GM21619 (cell line): ENCODE data around the gene TSSK1B.
"Not testable (repeated sequence)": the region's sequence is repeated elsewhere in the genome, so short reads cannot be mapped to it uniquely, and the experiment has no call there.

Experiments
- ATAC-seq: cut with Tn5 transposase; IDR thresholded peaks from one replicate; pipeline ENCODE4 v1.9.1; 2021; ENCODE audit not compliant: unreplicated experiment

TSSK1B gene, protein sequence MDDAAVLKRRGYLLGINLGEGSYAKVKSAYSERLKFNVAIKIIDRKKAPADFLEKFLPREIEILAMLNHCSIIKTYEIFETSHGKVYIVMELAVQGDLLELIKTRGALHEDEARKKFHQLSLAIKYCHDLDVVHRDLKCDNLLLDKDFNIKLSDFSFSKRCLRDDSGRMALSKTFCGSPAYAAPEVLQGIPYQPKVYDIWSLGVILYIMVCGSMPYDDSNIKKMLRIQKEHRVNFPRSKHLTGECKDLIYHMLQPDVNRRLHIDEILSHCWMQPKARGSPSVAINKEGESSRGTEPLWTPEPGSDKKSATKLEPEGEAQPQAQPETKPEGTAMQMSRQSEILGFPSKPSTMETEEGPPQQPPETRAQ

DNA sequence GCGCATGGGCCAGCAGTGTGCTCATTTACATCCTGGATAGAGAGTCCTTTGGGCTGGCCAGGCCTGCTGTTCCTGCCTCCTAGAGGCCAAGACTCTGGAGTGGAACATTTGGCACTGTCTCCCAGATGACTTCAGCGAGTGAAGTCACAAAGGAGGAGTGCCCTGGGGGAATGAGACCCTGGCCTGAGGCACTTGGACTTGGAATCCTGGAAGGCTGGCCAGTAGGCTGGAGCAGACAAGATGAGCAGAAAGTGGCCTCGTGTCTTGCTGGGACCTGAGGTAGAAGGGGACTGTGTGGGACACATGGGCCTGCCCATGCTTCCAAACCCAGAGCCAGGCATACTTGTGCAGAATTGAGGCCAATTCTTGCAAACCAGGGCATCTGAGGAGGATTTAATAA lies at the start of gene TSSK1B:
TSS of gene TSSK1B (minus strand) at position 101 of the 400 bp plus-strand sequence. CDS start 150 bp downstream, outside the sequence.
- ATAC-seq, result no peak

- no peak for ATAC-seq
These were observed 45.5 kb upstream of the TSSK1B start for GRCh38 chr5:113480243-113480642.

- no peak for ATAC-seq
These were observed 43.9 kb upstream of the TSSK1B start for GRCh38 chr5:113478691-113479090.

GRCh38 chr5:113474100-113474728 lies 39.4 kb upstream of the TSSK1B start:
- ATAC-seq, result no peak

- no peak for ATAC-seq
These were observed 28.2 kb upstream of the TSSK1B start for GRCh38 chr5:113463032-113463431.

- not testable (repeated sequence) for ATAC-seq
These were observed 22.3 kb upstream of the TSSK1B start for GRCh38 chr5:113457106-113457505.

- ATAC-seq, result no peak
These were observed 18.2 kb upstream of the TSSK1B start for GRCh38 chr5:113452941-113453340.

DNA sequence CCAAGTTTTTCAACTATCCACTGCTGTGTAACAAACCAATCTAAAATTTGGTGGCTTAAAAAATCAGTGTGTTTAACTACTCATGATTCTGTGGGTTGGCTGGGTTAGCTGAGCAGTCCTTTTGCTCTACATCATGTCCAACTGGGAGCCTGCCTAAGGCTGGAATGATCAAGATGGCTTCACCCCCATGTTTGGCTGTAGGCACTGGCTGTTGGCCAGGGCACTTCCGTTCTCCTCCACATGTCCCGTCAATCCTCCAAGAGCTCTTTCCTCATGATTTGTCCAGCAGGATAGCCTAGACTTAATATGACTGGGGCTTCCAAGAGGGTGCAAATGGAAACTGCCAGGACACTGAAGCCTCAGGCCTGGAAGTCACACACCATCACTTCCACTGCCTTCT lies 17.0 kb upstream of the TSSK1B start:
- ATAC-seq, result no peak

DNA sequence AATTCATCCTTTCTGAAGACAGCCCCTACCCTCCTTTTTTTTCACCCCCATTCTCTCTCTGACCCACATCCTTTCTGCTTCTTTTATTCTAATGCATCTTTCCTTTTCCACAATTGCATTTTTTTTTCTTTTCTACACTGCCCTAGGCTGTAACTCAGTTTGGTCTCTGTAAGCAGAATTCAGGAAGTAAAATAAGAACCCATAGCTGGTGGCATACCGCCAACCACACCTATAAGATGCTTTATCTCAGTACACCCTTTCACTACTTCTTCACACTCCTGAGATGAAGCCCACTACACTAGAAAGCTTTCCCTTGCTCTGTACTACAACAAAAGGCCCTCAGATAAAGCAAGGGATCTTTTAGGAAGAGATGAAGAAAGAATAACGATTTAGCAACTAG lies 16.1 kb upstream of the TSSK1B start:
- ATAC-seq, result no peak

GRCh38 chr5:113450462-113450861 lies 15.7 kb upstream of the TSSK1B start:
- ATAC-seq, result no peak

DNA sequence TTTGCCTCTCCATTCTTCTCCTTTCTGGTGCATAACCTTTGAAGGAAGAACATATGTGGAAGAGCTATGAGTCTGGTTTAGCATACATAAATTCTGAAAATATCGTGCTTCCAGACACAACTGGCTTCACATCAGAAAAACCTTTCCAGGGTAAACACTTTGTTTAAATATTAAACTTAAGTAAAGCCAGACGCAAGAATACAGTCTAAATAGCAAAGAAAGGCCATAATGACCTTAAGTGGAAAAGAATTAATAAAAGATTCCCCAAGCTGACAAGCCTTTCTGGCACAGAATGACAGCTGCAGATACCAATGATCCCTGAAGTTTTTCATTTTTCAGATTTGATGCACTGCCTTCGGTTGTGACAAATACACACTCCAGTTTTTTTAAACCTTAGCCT lies 13.5 kb upstream of the TSSK1B start:
- ATAC-seq, result no peak

DNA sequence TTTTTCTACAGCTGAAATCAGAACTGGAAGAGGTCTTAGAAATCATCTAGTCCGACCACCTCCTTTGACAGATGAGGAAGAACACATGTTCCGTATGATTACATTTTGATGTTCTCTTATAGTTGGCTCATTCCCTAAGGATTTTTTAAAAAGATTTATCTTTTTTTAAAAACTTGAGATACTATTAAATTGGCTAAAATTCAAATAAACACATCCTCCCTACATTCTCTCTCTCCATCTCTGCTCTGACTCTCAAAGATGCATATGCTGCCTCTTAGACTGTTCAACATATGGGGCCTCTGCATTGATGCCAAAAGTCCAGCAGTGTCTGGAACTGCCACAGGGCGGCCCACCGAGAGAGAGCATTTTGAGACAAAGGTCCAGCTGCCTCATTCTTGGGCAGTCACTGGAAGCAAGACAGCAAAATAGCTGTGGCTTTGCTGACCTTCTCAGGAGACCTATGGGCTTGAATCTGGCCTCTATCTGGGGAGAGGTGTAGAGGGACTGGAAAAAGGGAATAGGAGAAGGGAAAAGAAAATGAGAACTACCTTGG lies 12.8 kb upstream of the TSSK1B start:
- ATAC-seq, result no peak

- ATAC-seq, result no peak
These were observed 11.7 kb upstream of the TSSK1B start for GRCh38 chr5:113446358-113446927.

GRCh38 chr5:113437111-113437510 lies 2.3 kb upstream of the TSSK1B start:
- no peak for ATAC-seq

GRCh38 chr5:113435575-113435974 lies 786 bp upstream of the TSSK1B start:
- ATAC-seq, result no peak

- no peak for ATAC-seq
These were observed 752 bp downstream of the TSSK1B start for GRCh38 chr5:113433862-113434612.

GRCh38 chr5:113433071-113433470 lies 1.7 kb downstream of the TSSK1B start:
- ATAC-seq, result no peak

DNA sequence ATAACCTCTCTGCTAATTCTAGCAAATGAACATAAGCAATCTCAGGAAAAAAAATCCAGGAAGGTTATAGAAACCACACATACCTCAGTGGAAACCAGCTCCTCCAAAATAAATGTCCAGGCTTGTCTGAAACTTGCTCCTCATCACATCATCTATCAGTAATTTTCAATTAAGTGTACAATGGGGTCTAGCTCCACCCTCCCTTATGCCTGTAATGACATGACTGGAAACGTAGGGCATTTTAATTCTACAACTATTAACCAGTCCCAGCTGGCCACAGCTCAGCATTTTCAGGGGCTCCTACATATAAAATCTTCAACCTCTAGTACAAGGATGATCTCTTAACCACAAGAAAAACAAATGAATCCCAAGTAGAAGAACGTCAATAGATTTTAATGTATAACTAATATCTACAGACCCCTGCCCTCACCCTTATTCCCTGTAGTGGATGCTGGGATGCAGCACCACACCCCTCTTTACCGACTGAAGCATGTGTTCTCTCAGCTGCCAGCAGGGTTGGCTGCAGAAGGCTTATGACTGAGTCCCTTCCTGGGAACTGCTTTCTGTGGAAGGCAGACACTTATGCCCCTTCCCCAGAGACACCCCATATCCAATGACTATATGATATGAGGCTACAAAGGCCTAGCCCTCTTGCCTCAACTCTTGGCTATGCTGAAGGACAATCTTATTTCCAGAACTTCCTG lies 6.8 kb downstream of the TSSK1B start:
- ATAC-seq, result no peak

- no peak for ATAC-seq
These were observed 8.9 kb downstream of the TSSK1B start for GRCh38 chr5:113425909-113426308.

DNA sequence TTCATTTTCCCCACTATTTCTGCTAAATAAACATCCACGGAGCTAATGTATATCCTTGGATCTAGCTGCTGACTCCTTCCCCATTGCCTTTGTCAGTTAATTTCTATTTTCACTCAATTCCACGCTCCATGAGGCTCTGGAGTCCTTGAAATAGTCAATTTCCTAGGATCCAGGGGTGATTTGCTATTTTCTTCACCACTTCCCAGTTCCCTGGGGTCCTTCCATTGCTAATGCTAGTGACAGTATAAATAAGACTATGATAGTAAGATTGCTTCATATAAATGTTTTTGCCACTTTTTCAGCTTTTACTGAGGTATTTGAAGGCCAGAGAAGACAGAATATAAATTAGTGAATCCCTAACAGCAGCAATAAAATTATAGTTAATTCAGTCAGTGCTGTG lies 13.1 kb downstream of the TSSK1B start:
- ATAC-seq, result no peak

GRCh38 chr5:113405530-113405929 lies 29.3 kb downstream of the TSSK1B start:
- no peak for ATAC-seq
